ENCODE data around the gene MCIDAS. TPM values are rescaled to one million over a fixed set of nuclear protein-coding genes. Genes with fewer than 3 reads are reported as not detected.

The MCIDAS gene
- total and polyA plus RNA-seq, 10 of the 15 experiments (the other 5 are each of a cell fraction or from before 2014, with no cell fraction given), result not detected

DNA sequence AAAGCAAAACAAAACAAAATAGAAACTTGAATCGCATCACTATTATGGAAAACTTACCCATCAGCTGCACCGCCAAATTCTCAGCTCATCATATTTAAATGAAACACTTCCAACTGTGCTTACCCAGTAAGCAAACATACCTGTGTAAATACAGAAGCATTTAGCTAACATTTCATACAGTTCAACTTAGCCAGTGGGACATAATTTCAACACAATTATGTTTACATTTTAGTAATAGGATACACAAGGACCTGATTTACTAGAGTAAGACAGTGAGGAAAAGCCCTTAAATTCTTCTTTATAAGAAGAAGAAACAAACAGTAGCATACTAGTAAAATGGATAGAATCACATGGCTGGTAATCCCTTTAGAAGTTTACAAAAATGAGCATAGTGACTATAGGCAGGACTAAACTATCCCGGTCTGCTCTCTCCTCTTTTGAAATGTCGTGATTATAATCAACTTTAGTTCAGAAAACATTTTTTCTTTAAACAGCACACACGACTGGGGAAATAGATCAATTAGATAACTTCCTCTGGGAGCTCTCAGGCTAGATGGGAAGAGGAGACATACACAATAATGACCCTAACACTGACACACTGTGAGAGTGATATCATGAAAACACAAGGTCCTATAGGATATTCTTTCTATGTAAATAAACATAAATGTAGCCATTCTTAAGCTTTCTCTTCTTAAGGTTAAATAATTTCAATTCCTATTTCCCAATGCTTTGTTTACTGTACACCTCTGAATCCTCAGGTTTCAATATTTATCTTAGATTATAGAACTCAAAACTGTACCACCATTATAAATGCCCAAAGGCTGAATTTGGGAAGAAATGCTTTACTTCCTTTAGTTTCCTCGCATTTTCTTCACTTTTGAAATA, 38.2 kb downstream of the MCIDAS start:
- no peaks in the 10 kb centered on the region for H3K79me2 ChIP-seq (ENCODE audit: control insufficient read depth, insufficient read depth, low read length)
- no peak overlapping the region for H3K27ac ChIP-seq (ENCODE audit: control insufficient read depth, insufficient read depth)
- H3K9ac ChIP-seq (ENCODE audit: control insufficient read depth, insufficient read depth, low read length), result no peak overlapping the region
- FAIRE-seq, result no peak
- no peaks in the 10 kb centered on the region for H3K4me1 ChIP-seq (ENCODE audit: control insufficient read depth, insufficient read depth, low read length)
- no peak overlapping the region for H3K4me3 ChIP-seq
- POLR2A ChIA-PET, result no interaction called here
- DNase-seq (ENCODE audit: low read depth, low spot score), result no peak
- no peaks in the 10 kb centered on the region for H3K9me3 ChIP-seq (replicated peaks; ENCODE audit: control insufficient read depth, insufficient read depth, low read length)
- intact Hi-C loops (cut with micrococcal nuclease; ENCODE audit: unreplicated experiment) (no loop called here), in situ Hi-C loops (cut with MboI) (no loop called here)
- H3K4me2 ChIP-seq (ENCODE audit: control insufficient read depth, insufficient read depth), result no peak overlapping the region
- no peak for TF ChIP-seq NR2C1 (IDR thresholded peaks at IDR 0.05)
- TF ChIP-seq, protein P1, sequence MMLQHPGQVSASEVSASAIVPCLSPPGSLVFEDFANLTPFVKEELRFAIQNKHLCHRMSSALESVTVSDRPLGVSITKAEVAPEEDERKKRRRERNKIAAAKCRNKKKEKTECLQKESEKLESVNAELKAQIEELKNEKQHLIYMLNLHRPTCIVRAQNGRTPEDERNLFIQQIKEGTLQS (IDR thresholded peaks at IDR 0.05; ENCODE audit: borderline replicate concordance, extremely low read depth, low read depth, low read length), result no peak
- TF ChIP-seq, protein P2, sequence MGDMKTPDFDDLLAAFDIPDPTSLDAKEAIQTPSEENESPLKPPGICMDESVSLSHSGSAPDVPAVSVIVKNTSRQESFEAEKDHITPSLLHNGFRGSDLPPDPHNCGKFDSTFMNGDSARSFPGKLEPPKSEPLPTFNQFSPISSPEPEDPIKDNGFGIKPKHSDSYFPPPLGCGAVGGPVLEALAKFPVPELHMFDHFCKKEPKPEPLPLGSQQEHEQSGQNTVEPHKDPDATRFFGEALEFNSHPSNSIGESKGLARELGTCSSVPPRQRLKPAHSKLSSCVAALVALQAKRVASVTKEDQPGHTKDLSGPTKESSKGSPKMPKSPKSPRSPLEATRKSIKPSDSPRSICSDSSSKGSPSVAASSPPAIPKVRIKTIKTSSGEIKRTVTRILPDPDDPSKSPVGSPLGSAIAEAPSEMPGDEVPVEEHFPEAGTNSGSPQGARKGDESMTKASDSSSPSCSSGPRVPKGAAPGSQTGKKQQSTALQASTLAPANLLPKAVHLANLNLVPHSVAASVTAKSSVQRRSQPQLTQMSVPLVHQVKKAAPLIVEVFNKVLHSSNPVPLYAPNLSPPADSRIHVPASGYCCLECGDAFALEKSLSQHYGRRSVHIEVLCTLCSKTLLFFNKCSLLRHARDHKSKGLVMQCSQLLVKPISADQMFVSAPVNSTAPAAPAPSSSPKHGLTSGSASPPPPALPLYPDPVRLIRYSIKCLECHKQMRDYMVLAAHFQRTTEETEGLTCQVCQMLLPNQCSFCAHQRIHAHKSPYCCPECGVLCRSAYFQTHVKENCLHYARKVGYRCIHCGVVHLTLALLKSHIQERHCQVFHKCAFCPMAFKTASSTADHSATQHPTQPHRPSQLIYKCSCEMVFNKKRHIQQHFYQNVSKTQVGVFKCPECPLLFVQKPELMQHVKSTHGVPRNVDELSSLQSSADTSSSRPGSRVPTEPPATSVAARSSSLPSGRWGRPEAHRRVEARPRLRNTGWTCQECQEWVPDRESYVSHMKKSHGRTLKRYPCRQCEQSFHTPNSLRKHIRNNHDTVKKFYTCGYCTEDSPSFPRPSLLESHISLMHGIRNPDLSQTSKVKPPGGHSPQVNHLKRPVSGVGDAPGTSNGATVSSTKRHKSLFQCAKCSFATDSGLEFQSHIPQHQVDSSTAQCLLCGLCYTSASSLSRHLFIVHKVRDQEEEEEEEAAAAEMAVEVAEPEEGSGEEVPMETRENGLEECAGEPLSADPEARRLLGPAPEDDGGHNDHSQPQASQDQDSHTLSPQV (IDR thresholded peaks at IDR 0.05), result no peak
- TF ChIP-seq GABPA (IDR thresholded peaks at IDR 0.05; ENCODE audit: low read depth), result no peak
- no peak for TF ChIP-seq FOXM1 (IDR thresholded peaks at IDR 0.05; ENCODE audit: low read depth, low read length)
- no peak for TF ChIP-seq BHLHE40 (IDR thresholded peaks at IDR 0.05; ENCODE audit: borderline replicate concordance in 1 of 2, low read depth in 2 of 2, low read length in 1 of 2)
- TF ChIP-seq PAX8 (IDR thresholded peaks at IDR 0.05), result no peak
- TF ChIP-seq NFXL1 (IDR thresholded peaks at IDR 0.05; ENCODE audit: borderline replicate concordance), result no peak
- TF ChIP-seq, protein P3, sequence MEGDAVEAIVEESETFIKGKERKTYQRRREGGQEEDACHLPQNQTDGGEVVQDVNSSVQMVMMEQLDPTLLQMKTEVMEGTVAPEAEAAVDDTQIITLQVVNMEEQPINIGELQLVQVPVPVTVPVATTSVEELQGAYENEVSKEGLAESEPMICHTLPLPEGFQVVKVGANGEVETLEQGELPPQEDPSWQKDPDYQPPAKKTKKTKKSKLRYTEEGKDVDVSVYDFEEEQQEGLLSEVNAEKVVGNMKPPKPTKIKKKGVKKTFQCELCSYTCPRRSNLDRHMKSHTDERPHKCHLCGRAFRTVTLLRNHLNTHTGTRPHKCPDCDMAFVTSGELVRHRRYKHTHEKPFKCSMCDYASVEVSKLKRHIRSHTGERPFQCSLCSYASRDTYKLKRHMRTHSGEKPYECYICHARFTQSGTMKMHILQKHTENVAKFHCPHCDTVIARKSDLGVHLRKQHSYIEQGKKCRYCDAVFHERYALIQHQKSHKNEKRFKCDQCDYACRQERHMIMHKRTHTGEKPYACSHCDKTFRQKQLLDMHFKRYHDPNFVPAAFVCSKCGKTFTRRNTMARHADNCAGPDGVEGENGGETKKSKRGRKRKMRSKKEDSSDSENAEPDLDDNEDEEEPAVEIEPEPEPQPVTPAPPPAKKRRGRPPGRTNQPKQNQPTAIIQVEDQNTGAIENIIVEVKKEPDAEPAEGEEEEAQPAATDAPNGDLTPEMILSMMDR (IDR thresholded peaks at IDR 0.05 in 2 of 3, conservative IDR thresholded peaks at IDR 0.05 in 1 of 3; ENCODE audit: control insufficient read depth in 2 of 3, extremely low read depth in 1 of 3, insufficient read depth in 1 of 3, low read depth in 3 of 3, low read length in 3 of 3), result no peak
- no peak for TF ChIP-seq RAD51 (IDR thresholded peaks at IDR 0.05)
- no peak for TF ChIP-seq POU2F2 (IDR thresholded peaks at IDR 0.05; ENCODE audit: borderline replicate concordance, low read depth, low read length)
- TF ChIP-seq ZZZ3 (IDR thresholded peaks at IDR 0.05; ENCODE audit: control insufficient read depth, insufficient read length, low read depth), result no peak
- no peak for TF ChIP-seq RFX5 (IDR thresholded peaks at IDR 0.05; ENCODE audit: low read depth, low read length)
- no peak for TF ChIP-seq SMARCA5 (IDR thresholded peaks at IDR 0.05)
- CTCF ChIA-PET, result interaction anchor here (0.6 to 0.9 kb wide), 2 partner anchors 8 to 1013 kb away, joined by 3 to 5 read pairs; no protein-coding TSS in a partner anchor
- BruUV-seq (replicated peaks), result no TSS peak
- ATAC-seq, result no peak
- H3K27me3 ChIP-seq (replicated peaks in 1 of 2; ENCODE audit: control insufficient read depth in 2 of 2, insufficient read depth in 2 of 2, low read length in 1 of 2), result peaks cover 0 to 2% of the 10 kb centered on the region in 2 experiments; a peak in 1 of 4 replicates
- H4K20me1 ChIP-seq (ENCODE audit: control insufficient read depth, insufficient read depth), result no peaks in the 10 kb centered on the region
- WGBS (ENCODE audit: insufficient coverage, insufficient replicate concordance, low lambda C conversion rate, missing lambda C conversion rate), result 36% methylated on average over 6 of the region's 6 CpGs
- no peak overlapping the region for H2AFZ ChIP-seq (ENCODE audit: control insufficient read depth, low read depth, low read length)
- H3K36me3 ChIP-seq (ENCODE audit: control insufficient read depth in 2 of 2, insufficient read depth in 2 of 2, low read length in 1 of 2), result no peaks in the 10 kb centered on the region
- RAD21 ChIA-PET (ENCODE audit: unreplicated experiment), result interaction anchor here (1.5 kb wide), 1 partner anchor 503 kb away, joined by 3 read pairs; no protein-coding TSS in a partner anchor
- SMC1A ChIA-PET (ENCODE audit: uncharacterized antibody, unreplicated experiment), result no interaction called here
